Endothelial cell of umbilical vein (primary cell): ENCODE results near the gene KYNU.

Experiments
- EZH2 ChIP-seq: IDR thresholded peaks from 2 replicates; pipeline ENCODE4 v1.6.1; 2012; ENCODE audit warnings: borderline replicate concordance, low read depth, mild to moderate bottlenecking, moderate library complexity, low read length, inconsistent platforms; ENCODE audit not compliant: severe bottlenecking
- GATA2 ChIP-seq: IDR thresholded peaks from 2 replicates; pipeline ENCODE4 v1.7.0; 2011; ENCODE audit warnings: low read depth, mild to moderate bottlenecking, moderate library complexity, mixed read lengths, low read length; ENCODE audit not compliant: insufficient read length, insufficient read depth
- JUN ChIP-seq: IDR thresholded peaks from 2 replicates; pipeline ENCODE4 v1.6.1; 2011; ENCODE audit warnings: borderline replicate concordance, low read depth; ENCODE audit not compliant: insufficient read length, insufficient read depth
- POLR2A ChIP-seq: IDR thresholded peaks from 2 replicates; pipeline ENCODE4 v1.6.1; 2012; ENCODE audit warnings: low read depth, mild to moderate bottlenecking, control low read depth, low read length
- TF ChIP-seq, protein P1 (sequence below), 2 donors: IDR thresholded peaks; 1 replicate in 1 of 2; 2 replicates in 1 of 2; pipeline ENCODE4 v1.5.1; 2011; ENCODE audit warnings: low read length in 2 of 2, mild to moderate bottlenecking in 2 of 2, moderate library complexity in 2 of 2, control low read depth in 1 of 2, inconsistent platforms in 1 of 2, low read depth in 1 of 2; ENCODE audit not compliant: insufficient read depth in 1 of 2; ENCODE audit errors: extremely low read depth in 1 of 2

GRCh38 chr2:142865924-142866323, 11.5 kb upstream of the KYNU start:
- TF ChIP-seq JUN (no peak), EZH2 (no peak), POLR2A (no peak), GATA2 (no peak)
- TF ChIP-seq, protein P1, sequence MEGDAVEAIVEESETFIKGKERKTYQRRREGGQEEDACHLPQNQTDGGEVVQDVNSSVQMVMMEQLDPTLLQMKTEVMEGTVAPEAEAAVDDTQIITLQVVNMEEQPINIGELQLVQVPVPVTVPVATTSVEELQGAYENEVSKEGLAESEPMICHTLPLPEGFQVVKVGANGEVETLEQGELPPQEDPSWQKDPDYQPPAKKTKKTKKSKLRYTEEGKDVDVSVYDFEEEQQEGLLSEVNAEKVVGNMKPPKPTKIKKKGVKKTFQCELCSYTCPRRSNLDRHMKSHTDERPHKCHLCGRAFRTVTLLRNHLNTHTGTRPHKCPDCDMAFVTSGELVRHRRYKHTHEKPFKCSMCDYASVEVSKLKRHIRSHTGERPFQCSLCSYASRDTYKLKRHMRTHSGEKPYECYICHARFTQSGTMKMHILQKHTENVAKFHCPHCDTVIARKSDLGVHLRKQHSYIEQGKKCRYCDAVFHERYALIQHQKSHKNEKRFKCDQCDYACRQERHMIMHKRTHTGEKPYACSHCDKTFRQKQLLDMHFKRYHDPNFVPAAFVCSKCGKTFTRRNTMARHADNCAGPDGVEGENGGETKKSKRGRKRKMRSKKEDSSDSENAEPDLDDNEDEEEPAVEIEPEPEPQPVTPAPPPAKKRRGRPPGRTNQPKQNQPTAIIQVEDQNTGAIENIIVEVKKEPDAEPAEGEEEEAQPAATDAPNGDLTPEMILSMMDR (IDR thresholded peaks at IDR 0.05; ENCODE audit: extremely low read depth in 1 of 2, insufficient read depth in 1 of 2, low read depth in 1 of 2, low read length in 2 of 2): no peak
